ENCODE results near the gene TMPRSS9. TPM values are rescaled to one million over a fixed set of nuclear protein-coding genes. Genes with fewer than 3 reads are reported as not detected.

The TMPRSS9 gene
- polyA plus RNA-seq, 6 donors from 2014 or later = not detected

DNA sequence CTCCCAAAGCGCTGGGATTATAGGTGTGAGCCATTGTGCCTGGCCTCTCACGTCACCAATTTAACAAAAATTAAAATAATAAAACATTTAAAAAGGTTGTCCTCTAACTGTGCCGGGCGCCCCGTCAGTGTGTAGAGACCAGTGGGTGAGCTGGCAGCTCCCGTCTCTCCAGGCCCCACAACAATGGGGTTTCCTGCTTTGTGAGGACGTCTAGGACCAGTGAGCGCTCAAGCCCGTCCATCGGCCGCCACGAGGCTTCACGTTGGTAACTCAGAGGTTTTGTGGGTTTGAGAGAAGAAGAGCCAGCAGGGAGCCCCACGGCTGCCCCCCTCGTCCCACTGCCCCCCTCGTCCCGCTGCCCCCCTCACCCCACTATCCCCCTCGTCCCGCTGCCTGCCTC lies 36.4 kb upstream of the TMPRSS9 start:
- Mint-ChIP-seq H3K4me1 (peaks cover 39 to 66% (median 65%) of the 10 kb centered on the region in 3 donors), H3K4me3 (peak overlapping the region in 7 of 8 donors; percentile 34 to 99 (median 87)), H3K27ac (peak overlapping the region in 5 of 6 donors; percentile 56 to 100 (median 97)), H3K36me3 (peaks cover 0 to 7% of the 10 kb centered on the region in 2 donors), H3K27me3 (no peaks in the 10 kb centered on the region), H3K9me3 (no peaks in the 10 kb centered on the region)
- ATAC-seq (ENCODE audit: low read depth in 2 of 2) = no peak
- no peak for DNase-seq

DNA sequence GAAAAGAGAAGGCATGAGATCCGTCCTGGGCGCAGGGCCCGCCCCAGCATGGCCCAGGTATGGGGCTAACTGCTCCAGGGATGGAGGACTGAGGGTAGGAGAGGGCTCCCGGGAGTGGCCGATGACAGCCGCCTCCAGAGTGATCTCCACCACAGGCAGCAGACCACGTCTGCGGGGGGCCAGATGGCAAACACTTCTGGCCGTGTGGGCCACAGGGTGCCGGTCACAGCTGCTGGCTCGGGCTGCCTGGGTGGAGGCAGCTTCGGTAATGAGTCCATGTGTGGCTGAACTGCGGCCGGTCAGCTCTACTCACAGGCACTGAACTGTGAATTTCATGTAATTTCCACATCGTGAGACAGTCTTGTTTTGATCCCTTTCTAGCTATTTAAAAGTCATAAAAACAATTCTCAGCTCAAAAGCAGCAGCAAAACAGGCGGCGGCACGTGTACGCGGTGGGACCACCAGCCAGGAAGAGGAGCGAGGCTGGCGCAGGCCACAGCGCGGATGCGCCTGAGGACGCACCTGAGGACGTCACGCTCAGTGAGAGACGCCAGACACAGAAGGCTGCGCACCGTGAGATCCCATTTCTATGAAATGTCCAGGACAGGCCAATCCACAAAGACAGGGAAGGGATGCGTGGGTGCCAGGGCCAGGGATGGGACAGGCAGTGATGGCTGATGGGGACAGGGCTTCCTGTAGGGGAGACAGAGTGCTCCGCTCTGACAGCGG lies 35.7 kb upstream of the TMPRSS9 start:
- no peaks in the 10 kb centered on the region for H3K27me3 Mint-ChIP-seq
- ATAC-seq (ENCODE audit: low read depth in 2 of 2) (peak; percentile 30 to 31), DNase-seq (peak; percentile 55)
- peak overlapping the region; percentile 97 to 100 (median 98) for H3K27ac Mint-ChIP-seq
- peak overlapping the region; percentile 78 to 99 (median 88) for H3K4me3 Mint-ChIP-seq
- H3K36me3 Mint-ChIP-seq = peaks cover 0 to 7% of the 10 kb centered on the region in 2 donors
- H3K4me1 Mint-ChIP-seq = peaks cover 43 to 64% (median 62%) of the 10 kb centered on the region in 3 donors
- no peaks in the 10 kb centered on the region for H3K9me3 Mint-ChIP-seq

DNA sequence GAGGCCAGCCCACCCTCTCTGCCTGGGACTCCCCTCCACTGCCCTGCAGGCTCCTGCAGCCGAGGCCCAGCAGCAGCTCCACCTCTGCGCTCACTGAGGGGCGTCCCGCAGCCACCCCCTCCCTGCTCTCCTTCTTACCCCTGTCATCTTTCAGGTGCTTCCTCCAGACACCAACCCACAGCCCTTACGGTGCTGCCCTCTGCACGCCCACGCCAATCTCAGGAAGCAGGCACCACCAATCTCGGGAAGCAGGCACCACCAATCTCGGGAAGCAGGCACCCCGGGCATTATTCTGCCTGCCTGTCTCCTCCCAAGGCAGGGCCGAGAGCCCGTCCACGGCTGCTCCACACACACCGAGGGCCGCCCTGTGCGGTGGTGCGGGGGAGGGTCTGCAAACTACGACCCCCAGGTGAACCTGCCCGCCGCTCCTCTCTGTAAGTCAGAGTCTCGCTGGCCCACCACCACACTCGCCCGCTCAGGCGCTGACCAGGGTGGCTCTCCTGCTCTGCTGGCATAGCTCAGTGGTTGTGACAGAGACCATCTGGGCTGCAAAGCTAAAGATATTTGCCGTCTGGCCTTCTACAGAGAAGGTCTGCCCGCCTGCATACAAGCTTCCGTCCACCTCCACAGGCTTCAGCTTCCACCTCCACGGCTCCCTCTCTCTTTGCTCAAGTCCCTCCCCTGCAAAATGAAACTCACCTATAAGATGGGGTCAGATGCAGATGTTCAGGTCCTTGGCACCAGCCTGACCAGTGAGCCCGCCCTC lies 34.6 kb upstream of the TMPRSS9 start:
- peaks cover 0 to 7% of the 10 kb centered on the region in 2 donors for H3K36me3 Mint-ChIP-seq

DNA sequence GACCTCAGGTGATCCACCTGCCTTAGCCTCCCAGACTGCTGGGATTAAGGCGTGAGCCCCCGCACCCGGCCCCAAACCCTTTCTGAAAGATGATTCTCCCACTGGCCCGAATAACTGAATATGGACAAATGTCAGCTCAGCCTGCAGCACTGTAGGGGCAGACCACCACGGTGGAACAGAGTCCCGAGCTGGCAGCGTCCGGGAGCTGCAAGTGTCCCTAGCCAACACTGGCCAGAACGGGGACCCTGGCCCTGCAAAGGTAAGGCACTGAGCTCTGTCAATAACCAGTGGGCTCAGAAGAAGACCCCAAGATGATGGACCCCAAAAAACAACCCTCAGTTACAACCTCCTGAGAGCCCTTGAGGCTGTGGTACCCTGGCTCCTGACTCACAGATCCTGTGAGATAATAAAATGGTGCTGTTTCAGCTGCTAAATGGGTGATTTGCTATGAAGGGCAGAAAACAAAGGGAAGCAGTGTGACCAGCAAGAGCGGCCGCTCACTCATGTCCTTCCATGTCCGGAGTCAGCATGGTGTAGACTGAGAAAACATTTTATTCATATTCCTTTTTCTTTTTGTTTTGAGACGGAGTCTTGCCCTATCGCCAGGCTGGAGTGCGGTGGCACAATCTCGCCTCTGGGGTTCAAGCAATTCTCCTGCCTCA lies 33.2 kb upstream of the TMPRSS9 start:
- Mint-ChIP-seq H3K27ac (peak overlapping the region; percentile 97 to 100 (median 99)), H3K4me3 (peak overlapping the region; percentile 88 to 100 (median 99)), H3K9me3 (no peaks in the 10 kb centered on the region), H3K36me3 (peaks cover 0 to 7% of the 10 kb centered on the region in 2 donors), H3K4me1 (peaks cover 59 to 82% (median 77%) of the 10 kb centered on the region in 3 donors), H3K27me3 (no peaks in the 10 kb centered on the region)
- DNase-seq (no peak), ATAC-seq (ENCODE audit: low read depth in 2 of 2) (no peak)

More for the DNA sequence above, 34.6 kb upstream of the TMPRSS9 start:
- no peaks in the 10 kb centered on the region for H3K27me3 Mint-ChIP-seq
- peaks cover 51 to 68% (median 64%) of the 10 kb centered on the region in 3 donors for H3K4me1 Mint-ChIP-seq
- H3K9me3 Mint-ChIP-seq = no peaks in the 10 kb centered on the region
- H3K27ac Mint-ChIP-seq = peak overlapping the region; percentile 97 to 100 (median 98)
- H3K4me3 Mint-ChIP-seq = peak overlapping the region; percentile 78 to 99 (median 88)
- DNase-seq (peak; percentile 72), ATAC-seq (ENCODE audit: low read depth in 2 of 2) (peak; percentile 36 to 54)

DNA sequence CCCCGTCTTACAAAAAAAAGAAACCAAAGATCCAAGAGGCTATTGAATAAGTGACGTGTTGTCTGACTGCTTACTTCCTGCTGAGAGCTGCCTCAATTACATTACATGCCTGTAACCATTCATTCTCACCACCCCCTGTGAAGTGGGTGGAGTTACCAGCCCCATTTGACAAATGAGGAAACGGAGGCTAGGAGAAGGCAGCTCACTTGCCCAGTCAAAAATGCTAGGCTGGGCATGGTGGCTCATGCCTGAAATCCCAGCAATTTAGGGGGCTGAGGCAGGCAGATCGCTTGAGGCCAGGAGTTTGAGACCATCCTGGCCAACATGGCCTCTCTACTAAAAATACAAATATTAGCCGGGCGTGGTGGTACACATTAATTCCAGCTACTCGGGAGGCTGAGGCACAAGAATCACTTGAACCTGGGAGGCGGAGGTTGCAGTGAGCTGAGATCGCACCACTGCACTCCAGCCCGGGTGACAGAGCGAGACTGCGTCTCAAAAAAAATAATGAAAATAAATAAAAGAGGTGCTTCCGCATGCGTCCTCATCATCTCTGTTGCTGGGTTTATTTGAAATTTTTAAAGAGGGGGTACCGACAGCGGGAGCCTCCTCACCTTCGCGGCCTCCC lies 32.2 kb upstream of the TMPRSS9 start:
- peak; percentile 14 to 15 for ATAC-seq (ENCODE audit: low read depth in 2 of 2)
- Mint-ChIP-seq H3K4me3 (peak overlapping the region; percentile 88 to 100 (median 99)), H3K9me3 (no peaks in the 10 kb centered on the region), H3K4me1 (peaks cover 66 to 90% (median 86%) of the 10 kb centered on the region in 3 donors), H3K36me3 (peaks cover 0 to 7% of the 10 kb centered on the region in 2 donors), H3K27ac (peak overlapping the region; percentile 97 to 100 (median 99)), H3K27me3 (no peaks in the 10 kb centered on the region)
- peak; percentile 73 for DNase-seq

DNA sequence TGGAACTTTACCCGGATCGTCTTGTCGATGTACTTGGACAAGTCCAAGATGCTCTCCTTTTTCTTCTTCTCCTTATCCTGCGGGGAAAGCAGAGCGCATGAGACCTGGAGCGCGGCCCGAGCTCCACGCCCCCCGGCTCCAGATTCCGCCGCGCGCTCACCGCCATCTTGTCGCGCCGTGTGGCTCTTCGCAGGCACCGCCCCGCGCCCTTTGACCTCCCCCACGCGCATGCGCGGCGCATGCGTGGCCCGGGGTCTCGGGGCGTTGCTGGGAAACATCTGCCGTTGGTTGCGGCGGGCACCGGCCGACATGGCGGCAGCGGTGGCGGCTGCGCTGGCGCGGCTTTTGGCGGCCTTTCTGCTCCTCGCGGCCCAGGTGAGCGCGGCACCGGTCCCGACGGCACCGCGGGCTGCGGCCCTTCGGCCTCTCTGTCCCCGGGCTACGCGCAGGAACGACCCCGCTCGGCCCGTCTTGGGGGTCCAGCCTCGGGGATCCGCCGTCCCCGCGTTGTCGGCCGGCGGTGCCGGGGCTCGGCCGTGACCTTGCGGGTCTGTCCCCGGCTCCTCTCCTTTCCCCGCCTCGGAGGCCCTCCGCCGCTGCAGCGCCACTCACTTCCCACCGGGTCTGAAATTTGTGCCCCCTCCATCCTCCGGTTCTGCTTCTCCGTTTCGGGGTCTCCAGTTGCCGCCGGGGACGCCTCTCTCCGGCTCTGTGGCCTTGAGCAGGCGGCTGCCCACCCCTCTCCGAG lies 31.5 kb upstream of the TMPRSS9 start, which contains the start of the genes LSM7 and SPPL2B:
TSS of gene LSM7 (minus strand) at position 186 of the 748 bp plus-strand sequence. CDS start at position 166, 20 bp downstream.
TSS of gene SPPL2B (plus strand) at position 284 of the 748 bp plus-strand sequence. CDS start at position 310, 26 bp downstream.
- Mint-ChIP-seq H3K9me3 (no peaks in the 10 kb centered on the region), H3K4me3 (peak within 1 kb of the TSS; percentile 88 to 100 (median 99)), H3K36me3 (peaks cover 0 to 7% of the 10 kb centered on the region in 2 donors), H3K4me1 (peaks cover 66 to 91% (median 90%) of the 10 kb centered on the region in 3 donors), H3K27ac (peak within 1 kb of the TSS; percentile 97 to 100 (median 99)), H3K27me3 (no peaks in the 10 kb centered on the region)
- peak; percentile 90 for DNase-seq
- peak; percentile 37 to 51 for ATAC-seq (ENCODE audit: low read depth in 2 of 2)

DNA sequence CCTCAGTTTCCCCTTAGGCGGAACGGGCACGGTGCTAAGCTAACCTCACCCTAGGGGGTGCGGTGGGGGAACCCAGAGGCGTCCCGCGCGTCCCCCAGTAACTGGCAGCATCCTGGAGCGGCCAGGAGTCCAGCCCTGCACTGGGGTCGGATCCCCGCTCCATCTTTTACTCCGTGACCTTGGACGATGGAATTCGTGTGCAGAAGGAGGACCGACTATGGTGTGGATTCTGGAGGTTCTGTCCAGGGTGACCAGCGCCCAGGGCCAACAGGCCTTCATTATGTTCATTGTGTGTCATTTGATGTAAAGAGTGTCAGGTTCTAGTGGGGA lies 31.0 kb upstream of the TMPRSS9 start:
- peak overlapping the region; percentile 87 to 99 (median 97) for H3K27ac Mint-ChIP-seq
- H3K4me1 Mint-ChIP-seq = peaks cover 70 to 91% (median 89%) of the 10 kb centered on the region in 3 donors
- no peaks in the 10 kb centered on the region for H3K9me3 Mint-ChIP-seq
- DNase-seq (no peak), ATAC-seq (ENCODE audit: low read depth in 2 of 2) (no peak)
- H3K4me3 Mint-ChIP-seq = peak overlapping the region; percentile 88 to 99 (median 94)
- peaks cover 0 to 7% of the 10 kb centered on the region in 2 donors for H3K36me3 Mint-ChIP-seq
- H3K27me3 Mint-ChIP-seq = no peaks in the 10 kb centered on the region

DNA sequence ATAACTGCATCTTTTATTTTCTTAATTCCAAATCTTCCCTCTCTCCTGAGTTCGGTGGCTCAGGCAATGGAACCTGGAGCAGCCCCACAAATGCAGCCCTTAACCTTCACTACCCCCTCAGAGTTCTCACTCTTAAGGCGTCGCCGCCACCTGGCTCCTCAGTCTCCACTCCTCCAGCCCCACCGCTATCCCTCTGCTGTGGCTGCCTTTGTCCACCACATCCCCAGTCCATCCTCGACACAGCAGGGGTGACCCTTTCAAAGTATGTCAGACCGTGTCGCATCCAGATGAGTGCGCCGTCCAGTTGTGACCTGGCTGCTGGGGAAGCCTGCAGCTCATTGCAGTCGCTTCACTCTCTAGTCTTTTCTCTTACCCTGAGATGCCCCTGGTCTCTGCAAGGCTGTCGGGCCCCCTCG lies 30.6 kb upstream of the TMPRSS9 start:
- ATAC-seq (ENCODE audit: low read depth in 2 of 2) (no peak), DNase-seq (no peak)
- H3K9me3 Mint-ChIP-seq = no peaks in the 10 kb centered on the region
- H3K4me3 Mint-ChIP-seq = peak overlapping the region; percentile 88 to 99 (median 94)
- H3K27me3 Mint-ChIP-seq = no peaks in the 10 kb centered on the region
- peaks cover 67 to 91% (median 89%) of the 10 kb centered on the region in 3 donors for H3K4me1 Mint-ChIP-seq
- peak overlapping the region; percentile 87 to 99 (median 97) for H3K27ac Mint-ChIP-seq
- peaks cover 0 to 7% of the 10 kb centered on the region in 2 donors for H3K36me3 Mint-ChIP-seq

DNA sequence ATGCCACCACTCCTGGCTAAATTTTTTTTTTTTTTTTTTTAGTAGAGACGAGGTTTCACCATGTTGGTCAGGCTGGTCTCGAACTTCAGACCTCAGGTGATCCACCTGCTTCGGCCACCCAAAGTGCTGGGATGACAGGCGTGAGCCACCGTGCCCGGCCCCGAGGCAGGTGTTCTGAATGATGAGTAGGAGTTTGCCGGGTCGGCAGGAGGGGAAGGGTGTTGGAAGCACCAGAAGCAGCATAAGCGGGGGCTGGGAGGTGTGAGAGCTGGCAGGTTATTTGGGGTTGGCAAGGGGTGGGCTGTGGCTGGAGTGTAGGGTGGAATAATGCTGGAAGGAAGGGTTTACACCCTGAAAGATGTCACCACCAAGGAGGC lies 29.8 kb upstream of the TMPRSS9 start:
- H3K36me3 Mint-ChIP-seq = peaks cover 0 to 8% of the 10 kb centered on the region in 2 donors
- peak overlapping the region; percentile 88 to 99 (median 94) for H3K4me3 Mint-ChIP-seq
- no peak for DNase-seq
- peak overlapping the region; percentile 86 to 99 (median 97) for H3K27ac Mint-ChIP-seq
- no peak for ATAC-seq (ENCODE audit: low read depth in 2 of 2)
- H3K9me3 Mint-ChIP-seq = no peaks in the 10 kb centered on the region
- H3K4me1 Mint-ChIP-seq = peaks cover 63 to 87% (median 87%) of the 10 kb centered on the region in 3 donors
- H3K27me3 Mint-ChIP-seq = no peaks in the 10 kb centered on the region

DNA sequence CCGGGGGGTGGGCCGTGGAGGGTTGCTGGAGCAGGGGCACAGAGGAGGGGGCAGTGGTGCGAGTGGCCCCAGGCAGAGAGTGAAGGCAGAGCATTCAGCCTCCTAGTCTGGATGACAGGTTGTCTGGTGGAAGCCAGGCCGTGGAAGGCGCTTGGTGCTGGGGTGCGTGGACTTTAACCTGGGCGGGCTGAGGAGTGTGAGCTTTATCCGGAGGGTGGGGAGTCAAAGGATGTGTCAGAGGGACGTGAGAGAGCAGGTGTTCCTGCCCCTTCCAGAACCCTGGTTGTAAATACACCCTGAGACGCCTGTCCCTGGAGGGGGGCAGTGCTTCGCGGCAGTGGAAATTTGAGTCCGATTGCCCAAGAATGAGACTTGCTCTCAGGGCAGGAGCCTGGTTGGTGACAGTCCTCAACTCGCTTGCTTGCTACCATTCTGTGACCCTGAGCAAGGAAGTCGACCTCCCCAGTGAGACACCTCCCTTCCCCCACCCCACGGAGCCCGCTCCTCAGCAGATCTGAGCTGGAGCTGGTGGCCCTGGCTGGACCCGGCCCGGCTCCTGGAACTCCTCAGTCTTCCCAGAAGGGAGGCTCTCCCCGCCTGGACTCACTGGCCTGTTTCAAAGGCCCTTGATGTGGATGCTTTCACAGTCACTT lies 29.3 kb upstream of the TMPRSS9 start:
- ATAC-seq (ENCODE audit: low read depth in 2 of 2) = no peak
- H3K4me1 Mint-ChIP-seq = peaks cover 63 to 87% (median 87%) of the 10 kb centered on the region in 3 donors

DNA sequence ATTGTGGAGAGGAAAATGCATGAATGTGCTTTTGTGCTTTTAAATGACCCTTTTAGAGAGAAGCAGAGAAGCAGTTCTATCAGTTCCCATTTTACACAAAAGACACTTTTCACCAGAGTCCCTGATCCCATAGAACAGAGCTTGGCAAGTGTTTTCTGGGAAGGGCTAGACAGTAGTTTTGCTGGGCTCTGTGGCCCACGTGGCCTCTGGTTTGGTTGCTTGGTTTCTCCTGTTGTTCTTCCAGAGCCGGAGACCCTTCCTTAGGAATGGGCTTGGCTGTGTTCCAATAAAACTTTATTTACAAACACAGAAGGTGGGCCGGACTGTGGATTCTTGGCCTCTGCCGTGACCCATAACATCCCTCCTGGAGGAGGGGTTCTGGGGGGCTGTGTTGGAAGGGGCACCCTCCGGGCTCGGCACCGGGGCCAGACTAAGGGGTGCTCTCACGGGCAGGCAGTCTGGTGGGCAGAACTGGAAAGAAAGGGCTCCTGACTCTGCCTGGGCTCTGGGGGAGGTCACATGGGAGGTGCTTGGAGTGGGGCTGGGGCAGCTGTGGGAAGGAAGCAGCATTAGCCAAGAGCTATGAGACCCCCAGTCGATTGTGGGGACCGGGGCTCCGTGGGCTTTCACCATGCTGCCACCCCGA lies 28.3 kb upstream of the TMPRSS9 start:
- peak overlapping the region; percentile 97 to 99 (median 97) for H3K27ac Mint-ChIP-seq
- peak overlapping the region; percentile 86 to 94 (median 91) for H3K4me3 Mint-ChIP-seq
- peaks cover 67 to 87% (median 87%) of the 10 kb centered on the region in 3 donors for H3K4me1 Mint-ChIP-seq
- peaks cover 7 to 22% of the 10 kb centered on the region in 2 donors for H3K36me3 Mint-ChIP-seq
- H3K9me3 Mint-ChIP-seq = peaks cover 0 to 2% (median 0%) of the 10 kb centered on the region in 7 donors
- ATAC-seq (ENCODE audit: low read depth in 2 of 2) = no peak
- DNase-seq = no peak
- H3K27me3 Mint-ChIP-seq = no peaks in the 10 kb centered on the region

More for the DNA sequence above, 29.3 kb upstream of the TMPRSS9 start:
- no peak for DNase-seq
- Mint-ChIP-seq H3K4me3 (peak overlapping the region; percentile 88 to 95 (median 92)), H3K27ac (peak overlapping the region; percentile 97 to 99 (median 97)), H3K9me3 (peaks cover 0 to 2% (median 0%) of the 10 kb centered on the region in 7 donors), H3K27me3 (no peaks in the 10 kb centered on the region), H3K36me3 (peaks cover under 1 to 13% of the 10 kb centered on the region in 2 donors)

Measured in naive B cell (primary cell).